Skeletal muscle satellite cell (primary cell): ENCODE results near the gene MFN1.

Experiments
- H3K27me3 ChIP-seq: 2 replicates; pipeline ENCODE4 v1.7.0; 2013; ENCODE audit warnings: low read length; ENCODE audit not compliant: control insufficient read depth, insufficient read depth
- H3K36me3 ChIP-seq: 2 replicates; pipeline ENCODE4 v1.7.0; 2013; ENCODE audit warnings: mild to moderate bottlenecking, control low read depth, low read length; ENCODE audit not compliant: insufficient read depth
- H3K4me1 ChIP-seq: 2 replicates; pipeline ENCODE4 v1.7.0; 2013; ENCODE audit warnings: low read length; ENCODE audit not compliant: control insufficient read depth, insufficient read depth
- H3K4me2 ChIP-seq: 2 replicates; pipeline ENCODE4 v1.7.0; 2013; ENCODE audit warnings: mild to moderate bottlenecking, low read length
- H3K4me3 ChIP-seq: 2 replicates; pipeline ENCODE4 v1.7.0; 2013; ENCODE audit warnings: low read length
- H3K9ac ChIP-seq: 2 replicates; pipeline ENCODE4 v1.7.0; 2013; ENCODE audit warnings: mild to moderate bottlenecking, low read depth, low read length, moderate library complexity
- H3K9me3 ChIP-seq: replicated peaks from 2 replicates; pipeline ENCODE4 v1.7.0; 2013; ENCODE audit warnings: mild to moderate bottlenecking, control low read depth, low read length

The MFN1 gene

DNA sequence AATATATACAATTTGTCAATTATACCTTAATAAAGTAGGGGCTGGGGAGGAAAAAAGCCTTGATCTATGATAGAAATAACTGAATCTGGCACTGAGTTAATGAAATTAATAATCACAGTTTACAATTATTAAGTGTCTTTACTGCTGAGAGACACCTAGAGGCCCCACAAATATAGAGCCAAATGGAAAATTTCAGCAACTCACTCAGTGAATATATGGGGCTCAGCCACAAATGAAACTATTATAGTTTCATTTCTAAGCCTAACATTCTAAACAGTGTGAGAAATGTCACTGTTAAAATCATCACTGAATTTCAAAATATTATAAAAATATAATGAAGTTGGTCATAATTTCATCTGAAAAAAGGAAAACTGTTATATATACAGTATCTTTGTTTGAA lies 63.5 kb downstream of the MFN1 start:
- H3K4me2 ChIP-seq = no peak overlapping the region
- peaks cover 6% of the 10 kb centered on the region for H3K4me1 ChIP-seq
- no peak overlapping the region for H3K9ac ChIP-seq
- H3K36me3 ChIP-seq = peaks cover 13% of the 10 kb centered on the region
- H3K9me3 ChIP-seq = no peaks in the 10 kb centered on the region
- no peak overlapping the region for H3K4me3 ChIP-seq
- no peaks in the 10 kb centered on the region for H3K27me3 ChIP-seq

DNA sequence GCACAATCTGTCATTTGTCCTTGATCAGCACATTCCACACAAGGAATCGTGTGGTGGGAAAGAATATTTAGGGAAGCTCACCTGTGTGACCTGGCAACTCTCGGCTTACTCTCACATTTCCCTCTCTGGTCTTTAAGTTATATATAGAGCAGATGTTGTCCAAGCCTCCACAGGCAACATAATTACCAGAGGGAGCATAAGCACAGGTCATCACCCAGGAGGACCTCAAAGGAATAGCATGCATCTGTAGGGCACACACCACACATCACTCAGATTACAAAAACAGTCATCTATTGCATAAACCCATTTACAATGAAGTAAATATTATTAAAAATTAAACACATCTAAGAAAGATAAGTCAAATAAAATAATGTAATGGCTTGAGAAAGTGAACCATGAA lies 67.3 kb downstream of the MFN1 start:
- no peak overlapping the region for H3K9ac ChIP-seq
- peaks cover 30% of the 10 kb centered on the region for H3K36me3 ChIP-seq
- H3K9me3 ChIP-seq = no peaks in the 10 kb centered on the region
- H3K4me1 ChIP-seq = peaks cover 24% of the 10 kb centered on the region
- no peak overlapping the region for H3K4me2 ChIP-seq
- no peaks in the 10 kb centered on the region for H3K27me3 ChIP-seq
- H3K4me3 ChIP-seq = no peak overlapping the region

DNA sequence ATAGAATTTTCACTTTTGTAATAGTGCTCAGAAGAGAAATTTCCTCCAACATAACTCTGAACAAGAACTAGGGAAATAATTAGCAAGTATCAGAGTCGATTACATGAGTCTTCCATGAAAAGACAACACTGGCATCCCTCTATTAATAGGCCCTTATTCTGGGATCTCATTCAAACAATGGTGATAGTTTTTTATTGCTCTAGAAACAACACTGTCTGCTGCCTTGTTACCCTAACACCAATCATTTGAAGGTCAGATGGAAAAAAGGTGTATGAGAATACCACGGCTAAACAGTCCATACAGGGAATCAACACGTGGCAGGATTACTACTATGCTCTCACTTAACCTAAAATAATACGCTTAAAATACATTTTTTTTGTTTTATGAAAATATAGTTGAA lies 67.9 kb downstream of the MFN1 start:
- peaks cover 30% of the 10 kb centered on the region for H3K36me3 ChIP-seq

DNA sequence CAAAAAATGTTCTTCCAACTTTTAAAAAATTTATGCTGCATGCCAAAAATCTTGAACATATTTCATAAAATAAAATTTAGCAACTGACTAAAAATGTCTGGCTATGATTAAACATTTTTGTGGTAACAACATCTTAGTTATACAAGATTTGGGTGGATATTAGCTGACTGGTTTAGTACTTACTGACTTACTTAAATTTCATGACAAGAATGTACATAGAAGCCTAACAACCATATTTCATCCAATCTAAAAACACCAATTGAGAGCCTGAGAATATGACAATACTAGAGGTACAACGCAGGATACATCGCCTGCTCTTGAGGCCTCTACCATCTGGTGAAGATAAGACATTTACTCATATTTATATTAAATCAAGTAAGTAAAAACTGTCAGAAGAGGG lies 69.2 kb downstream of the MFN1 start:
- peak overlapping the region; percentile 71 for H3K9ac ChIP-seq
- peak overlapping the region; percentile 28 for H3K4me2 ChIP-seq
- H3K4me3 ChIP-seq = no peak overlapping the region
- no peaks in the 10 kb centered on the region for H3K9me3 ChIP-seq
- H3K4me1 ChIP-seq = peaks cover 24% of the 10 kb centered on the region
- H3K27me3 ChIP-seq = no peaks in the 10 kb centered on the region
- H3K36me3 ChIP-seq = peaks cover 30% of the 10 kb centered on the region

More for the DNA sequence above, 67.9 kb downstream of the MFN1 start:
- no peaks in the 10 kb centered on the region for H3K27me3 ChIP-seq
- H3K4me1 ChIP-seq = peaks cover 24% of the 10 kb centered on the region
- H3K9me3 ChIP-seq = no peaks in the 10 kb centered on the region
- H3K4me3 ChIP-seq = no peak overlapping the region
- no peak overlapping the region for H3K9ac ChIP-seq
- H3K4me2 ChIP-seq = no peak overlapping the region

DNA sequence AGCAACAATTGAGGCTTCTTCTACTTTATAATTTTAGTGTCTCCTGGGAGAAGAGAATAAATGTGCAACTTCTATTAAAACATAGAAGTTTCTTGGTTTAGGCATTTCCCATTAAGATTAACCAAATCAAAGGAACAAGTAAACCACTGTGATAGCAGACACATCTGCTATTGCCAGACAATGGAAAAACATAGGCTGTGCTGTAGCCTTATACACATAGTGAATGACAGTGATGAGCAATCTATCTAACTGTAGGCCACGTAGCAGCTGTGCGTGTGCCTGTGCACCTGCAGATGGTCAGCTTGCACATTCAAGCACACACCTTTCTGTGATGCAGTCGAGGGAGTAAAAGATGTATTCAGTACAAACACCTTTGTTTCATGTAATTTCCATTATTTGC lies 71.1 kb downstream of the MFN1 start:
- no peaks in the 10 kb centered on the region for H3K9me3 ChIP-seq
- no peak overlapping the region for H3K4me3 ChIP-seq
- peaks cover 24% of the 10 kb centered on the region for H3K4me1 ChIP-seq
- H3K36me3 ChIP-seq = peaks cover 24% of the 10 kb centered on the region
- no peak overlapping the region for H3K9ac ChIP-seq
- H3K4me2 ChIP-seq = no peak overlapping the region
- H3K27me3 ChIP-seq = no peaks in the 10 kb centered on the region

DNA sequence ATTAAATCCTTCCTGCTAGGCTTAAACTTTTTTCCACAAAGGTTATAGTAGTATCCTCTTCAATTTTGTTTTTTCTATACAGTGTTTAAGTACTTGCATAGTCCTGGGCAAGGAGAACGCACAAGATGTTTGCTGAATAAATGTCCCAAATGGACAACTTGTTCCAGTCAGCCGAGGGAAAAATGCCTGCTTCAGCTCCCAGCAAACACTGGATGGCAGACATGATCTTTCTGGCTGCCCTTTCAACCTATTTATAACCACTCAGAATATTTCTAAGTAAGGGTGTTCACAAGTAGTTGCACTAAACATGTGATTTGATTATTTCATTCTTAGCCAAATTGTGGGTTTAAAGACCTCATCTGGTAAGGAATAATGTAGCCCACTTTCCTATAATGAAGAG lies 74.0 kb downstream of the MFN1 start:
- no peak overlapping the region for H3K4me2 ChIP-seq
- H3K9ac ChIP-seq = no peak overlapping the region
- H3K36me3 ChIP-seq = peaks cover 38% of the 10 kb centered on the region
- no peak overlapping the region for H3K4me3 ChIP-seq
- H3K9me3 ChIP-seq = no peaks in the 10 kb centered on the region
- no peaks in the 10 kb centered on the region for H3K27me3 ChIP-seq
- peaks cover 14% of the 10 kb centered on the region for H3K4me1 ChIP-seq

DNA sequence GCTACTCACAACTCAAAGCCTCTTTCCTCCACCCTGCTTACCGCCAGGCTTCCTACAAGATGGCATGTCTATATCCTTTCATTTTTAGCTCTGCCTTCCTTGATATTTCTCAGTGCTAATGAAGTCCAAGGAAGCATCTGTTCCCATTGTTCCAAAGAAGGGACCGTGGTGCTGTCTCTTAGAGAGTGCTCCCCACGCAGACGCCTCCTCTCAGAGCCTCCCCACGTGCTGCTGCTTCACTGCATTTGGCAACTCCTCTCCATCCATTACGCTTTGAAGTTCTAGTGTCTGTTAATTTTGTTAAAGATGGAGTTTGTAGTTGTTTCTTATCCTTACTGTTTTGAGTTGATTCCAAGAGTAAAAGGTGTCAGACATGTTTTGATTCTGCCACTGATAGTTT lies 77.6 kb downstream of the MFN1 start:
- H3K4me1 ChIP-seq = peaks cover 2% of the 10 kb centered on the region
- H3K4me3 ChIP-seq = no peak overlapping the region
- no peaks in the 10 kb centered on the region for H3K9me3 ChIP-seq
- no peak overlapping the region for H3K4me2 ChIP-seq
- H3K36me3 ChIP-seq = peaks cover 23% of the 10 kb centered on the region
- H3K27me3 ChIP-seq = no peaks in the 10 kb centered on the region
- no peak overlapping the region for H3K9ac ChIP-seq

DNA sequence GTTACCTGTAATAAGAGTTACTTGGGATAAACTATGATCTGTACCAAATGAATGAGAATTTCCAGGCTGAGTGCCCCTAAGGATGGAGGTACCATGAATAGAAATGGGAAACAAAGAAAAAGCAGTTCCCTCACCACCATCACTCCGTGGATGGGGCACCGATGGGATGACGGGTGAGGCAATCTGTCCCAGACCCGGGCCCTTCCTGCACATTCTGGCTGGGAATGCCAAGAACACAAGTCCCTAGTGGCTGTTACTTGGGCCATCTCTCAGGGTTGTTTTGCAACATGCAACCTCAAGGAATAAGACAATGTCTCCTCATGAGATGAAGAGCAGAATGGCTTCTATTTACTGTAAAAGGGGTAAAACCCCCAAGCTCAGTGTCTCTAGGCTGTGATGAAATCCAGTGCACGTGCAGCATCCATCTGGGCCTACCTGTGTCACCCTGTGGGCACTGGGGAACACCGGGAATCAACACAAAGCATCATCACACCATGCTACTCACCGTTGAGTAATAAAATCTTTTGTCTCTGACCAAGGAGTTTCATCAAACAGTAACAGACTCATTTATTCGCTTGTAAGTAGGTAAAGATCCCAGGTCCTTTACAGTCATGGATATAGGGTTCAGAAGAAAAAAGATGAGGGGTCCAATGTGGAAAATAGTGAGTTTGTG lies 81.5 kb downstream of the MFN1 start:
- Histone ChIP-seq H3K9me3 (no peaks in the 10 kb centered on the region), H3K27me3 (no peaks in the 10 kb centered on the region)

DNA sequence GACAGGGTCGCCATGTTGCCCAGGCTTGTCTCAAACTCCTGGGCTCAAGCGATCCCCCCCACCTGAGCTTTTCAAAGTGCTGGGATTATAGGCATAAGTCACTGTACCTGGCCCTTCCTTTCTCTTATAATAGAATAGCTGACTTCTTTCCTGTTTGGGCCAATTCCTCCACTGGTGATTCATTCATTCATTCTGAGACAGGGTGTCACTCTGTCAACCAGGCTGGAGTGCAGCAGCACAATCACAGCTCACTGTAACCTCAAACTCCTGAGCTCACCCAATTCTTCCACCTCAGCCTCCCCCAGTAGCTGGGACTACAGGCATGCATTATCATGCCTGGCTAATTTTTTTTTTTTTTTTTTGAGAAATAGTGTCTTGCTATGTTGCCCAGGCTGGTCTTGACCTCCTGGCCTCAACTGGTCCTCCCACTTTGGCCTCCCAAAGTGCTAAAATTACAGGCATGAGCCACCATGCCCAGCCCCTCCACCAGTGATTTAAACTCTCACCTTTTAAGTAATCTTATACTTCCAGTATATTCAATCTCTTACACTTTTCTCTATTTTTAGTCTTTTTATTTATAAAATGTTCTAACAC lies 82.9 kb downstream of the MFN1 start:
- H3K9me3 ChIP-seq = no peaks in the 10 kb centered on the region
- no peaks in the 10 kb centered on the region for H3K27me3 ChIP-seq
- H3K9ac ChIP-seq = no peak overlapping the region
- H3K4me3 ChIP-seq = no peak overlapping the region
- H3K36me3 ChIP-seq = peaks cover 4% of the 10 kb centered on the region
- H3K4me2 ChIP-seq = no peak overlapping the region
- peaks cover 12% of the 10 kb centered on the region for H3K4me1 ChIP-seq

More for the DNA sequence above, 81.5 kb downstream of the MFN1 start:
- H3K9ac ChIP-seq = no peak overlapping the region
- H3K4me2 ChIP-seq = no peak overlapping the region
- H3K4me3 ChIP-seq = no peak overlapping the region
- peaks cover 11% of the 10 kb centered on the region for H3K4me1 ChIP-seq
- H3K36me3 ChIP-seq = peaks cover 16% of the 10 kb centered on the region

DNA sequence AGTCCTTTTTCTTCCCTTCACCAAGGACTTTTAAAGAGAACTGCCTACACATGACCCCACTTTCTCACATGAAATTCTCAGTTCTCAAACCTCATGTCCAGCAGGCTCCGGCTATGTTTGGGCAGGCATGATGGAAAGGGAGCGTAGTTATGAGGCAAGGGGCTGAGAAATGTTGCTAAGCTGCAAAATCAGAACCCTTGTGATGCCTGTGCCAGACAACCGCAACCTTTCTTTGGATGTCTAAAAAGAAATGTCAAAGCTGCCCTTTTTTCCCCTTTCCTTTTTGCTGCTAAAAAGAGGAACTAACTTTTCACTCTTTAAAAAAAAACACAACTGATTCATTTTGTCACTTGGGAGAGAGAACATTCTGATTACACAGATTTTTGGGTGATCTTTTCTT lies 84.5 kb downstream of the MFN1 start:
- H3K9ac ChIP-seq = no peak overlapping the region
- no peaks in the 10 kb centered on the region for H3K27me3 ChIP-seq
- peaks cover 12% of the 10 kb centered on the region for H3K4me1 ChIP-seq
- H3K4me2 ChIP-seq = no peak overlapping the region
- H3K4me3 ChIP-seq = no peak overlapping the region
- peaks cover 4% of the 10 kb centered on the region for H3K36me3 ChIP-seq
- no peaks in the 10 kb centered on the region for H3K9me3 ChIP-seq

DNA sequence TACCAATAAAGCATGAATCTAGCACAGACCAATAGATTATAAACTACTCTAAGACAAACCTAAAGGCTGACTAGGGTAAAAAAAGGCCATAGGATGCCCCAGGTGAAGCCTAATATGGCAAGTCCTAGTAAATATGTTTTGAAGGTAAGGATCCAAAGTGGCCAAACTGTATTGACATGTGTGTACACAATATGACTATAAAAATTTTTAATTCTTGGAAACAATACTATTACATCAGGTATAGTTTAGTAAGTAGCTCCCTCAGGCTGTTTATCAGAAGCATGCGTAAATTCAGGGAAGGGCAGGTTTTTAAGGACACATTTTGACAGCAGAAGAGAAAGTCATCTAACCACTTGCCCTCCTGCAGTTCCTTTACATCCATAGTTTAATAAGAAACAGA lies 84.9 kb downstream of the MFN1 start:
- H3K9ac ChIP-seq = no peak overlapping the region
- H3K4me1 ChIP-seq = peaks cover 12% of the 10 kb centered on the region
- no peaks in the 10 kb centered on the region for H3K9me3 ChIP-seq
- H3K36me3 ChIP-seq = peaks cover 4% of the 10 kb centered on the region
- H3K4me3 ChIP-seq = no peak overlapping the region
- no peak overlapping the region for H3K4me2 ChIP-seq
- H3K27me3 ChIP-seq = no peaks in the 10 kb centered on the region

DNA sequence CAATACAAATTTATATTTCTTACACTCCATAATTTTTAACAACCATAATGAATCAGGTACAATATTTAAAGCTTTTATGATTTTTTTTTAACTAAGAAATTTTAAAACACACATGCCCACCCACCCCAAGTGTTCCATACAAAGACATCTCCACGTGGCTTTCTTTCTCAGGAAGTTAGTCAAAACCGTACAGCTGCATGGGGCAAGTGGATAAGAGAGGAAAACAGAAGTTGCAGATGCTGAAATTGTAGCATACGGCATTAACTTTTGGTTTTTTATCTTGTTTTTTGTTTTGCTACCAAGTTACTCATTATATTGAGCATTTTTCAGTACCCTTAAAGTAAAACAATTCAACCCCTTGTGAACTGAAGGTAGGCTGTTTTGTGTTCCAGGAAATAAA lies 89.0 kb downstream of the MFN1 start:
- Histone ChIP-seq H3K4me1 (peaks cover 6% of the 10 kb centered on the region), H3K36me3 (peaks cover 3% of the 10 kb centered on the region), H3K9me3 (no peaks in the 10 kb centered on the region), H3K4me2 (no peak overlapping the region), H3K9ac (no peak overlapping the region), H3K27me3 (no peaks in the 10 kb centered on the region), H3K4me3 (no peak overlapping the region)
